ENCODE results near the gene OR2M4.

DNA sequence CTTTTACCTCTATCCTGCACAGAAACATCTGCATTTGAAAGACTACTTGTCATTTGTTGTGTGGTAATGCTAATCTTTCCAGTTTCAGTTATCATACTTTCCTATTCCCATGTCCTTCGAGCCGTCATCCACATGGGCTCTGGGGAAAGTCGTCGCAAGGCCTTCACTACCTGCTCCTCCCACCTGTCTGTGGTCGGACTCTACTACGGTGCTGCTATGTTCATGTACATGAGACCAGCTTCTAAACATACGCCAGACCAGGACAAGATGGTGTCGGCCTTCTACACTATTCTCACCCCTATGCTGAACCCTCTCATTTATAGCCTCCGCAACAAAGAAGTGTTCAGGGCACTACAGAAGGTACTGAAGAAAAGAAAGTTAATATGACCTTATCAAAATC is 8.3 kb downstream of the OR2M4 start:
- TF ChIP-seq, protein P1, sequence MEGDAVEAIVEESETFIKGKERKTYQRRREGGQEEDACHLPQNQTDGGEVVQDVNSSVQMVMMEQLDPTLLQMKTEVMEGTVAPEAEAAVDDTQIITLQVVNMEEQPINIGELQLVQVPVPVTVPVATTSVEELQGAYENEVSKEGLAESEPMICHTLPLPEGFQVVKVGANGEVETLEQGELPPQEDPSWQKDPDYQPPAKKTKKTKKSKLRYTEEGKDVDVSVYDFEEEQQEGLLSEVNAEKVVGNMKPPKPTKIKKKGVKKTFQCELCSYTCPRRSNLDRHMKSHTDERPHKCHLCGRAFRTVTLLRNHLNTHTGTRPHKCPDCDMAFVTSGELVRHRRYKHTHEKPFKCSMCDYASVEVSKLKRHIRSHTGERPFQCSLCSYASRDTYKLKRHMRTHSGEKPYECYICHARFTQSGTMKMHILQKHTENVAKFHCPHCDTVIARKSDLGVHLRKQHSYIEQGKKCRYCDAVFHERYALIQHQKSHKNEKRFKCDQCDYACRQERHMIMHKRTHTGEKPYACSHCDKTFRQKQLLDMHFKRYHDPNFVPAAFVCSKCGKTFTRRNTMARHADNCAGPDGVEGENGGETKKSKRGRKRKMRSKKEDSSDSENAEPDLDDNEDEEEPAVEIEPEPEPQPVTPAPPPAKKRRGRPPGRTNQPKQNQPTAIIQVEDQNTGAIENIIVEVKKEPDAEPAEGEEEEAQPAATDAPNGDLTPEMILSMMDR (IDR thresholded peaks at IDR 0.05): no peak
- no peak for TF ChIP-seq POLR2AphosphoS5 (IDR thresholded peaks at IDR 0.05)
